HCT116 (cell line): ENCODE data around the gene SH3TC1. TPM values are rescaled to one million over a fixed set of nuclear protein-coding genes. Genes with fewer than 3 reads are reported as not detected.

ENCODE experiments used
- ATAC-seq: fragments of 200-7000 bp; cut with Tn5 transposase; 2 replicates; pipeline ENCODE4 v1.9.1; 2020; ENCODE audit warnings: mild to moderate bottlenecking, moderate library complexity
- BruUV-seq: library from RNA; stranded (reverse); fragments of 400-500 nt; replicated peaks from 2 replicates; lab custom pipeline; 2021; lab: Mats Ljungman, UMichigan
- CTCF ChIA-PET: fragments of 300-600 bp; sonication (Branson Sonifier 250); formaldehyde crosslinking; loops from one replicate; lab custom pipeline; 2021; ENCODE audit warnings: antibody characterized with exemption; lab: Charles Lee
- POLR2A ChIA-PET: fragments of 300-600, 350-600 bp; sonication (Branson Sonifier 250); formaldehyde crosslinking; loops from one replicate; lab custom pipeline; 2021; ENCODE audit warnings: antibody characterized with exemption; lab: Charles Lee
- RAD21 ChIA-PET, 2 experiments: fragments of 300-600 bp; sonication (Branson Sonifier 250); formaldehyde crosslinking; loops; one replicate each; lab custom pipeline; 2023; ENCODE audit warnings: low total read pairs in 2 of 2; ENCODE audit not compliant: uncharacterized antibody in 2 of 2, unreplicated experiment in 2 of 2, low non-redundant PET in 1 of 2; lab: Charles Lee
- DNase-seq: peaks from one replicate; pipeline ENCODE4 v3.0.0-alpha.2; 2010; ENCODE audit warnings: low read depth, low spot score
- H2AFZ ChIP-seq: fragments of 200-600 bp; shearing (Covaris generic), sonication (generic); 2 replicates; pipeline ENCODE4 v1.6.1; 2017; ENCODE audit warnings: low read depth, mixed run types, mixed read lengths, antibody characterized with exemption, low read length; ENCODE audit not compliant: poor library complexity, severe bottlenecking
- H3K27ac ChIP-seq: 2 replicates; pipeline ENCODE4 v1.5.1; 2012; ENCODE audit warnings: low read depth, low read length
- H3K27me3 ChIP-seq: fragments of 200-600 bp; sonication (generic); 2 replicates; pipeline ENCODE4 v1.6.1; 2016; ENCODE audit warnings: mixed run types, low read length, mixed read lengths; ENCODE audit not compliant: insufficient read depth
- H3K36me3 ChIP-seq, 2 experiments: fragments of 200-500 bp in 1 of 2; fragments of 200-600 bp in 1 of 2; sonication (Bioruptor generic) in 1 of 2; sonication (generic) in 1 of 2; 2 replicates each; pipeline versions ENCODE4 v1.5.1 to v1.6.1; 2014 to 2016; ENCODE audit warnings: low read length in 2 of 2, inconsistent platforms in 1 of 2, mixed read lengths in 1 of 2, mixed run types in 1 of 2; ENCODE audit not compliant: insufficient read depth in 2 of 2, control insufficient read depth in 1 of 2
- H3K4me1 ChIP-seq, 2 experiments: fragments of 200-600 bp in 1 of 2; sonication (generic) in 1 of 2; 2 replicates each; pipeline versions ENCODE4 v1.5.1 to v1.6.1; 2012 to 2017; ENCODE audit warnings: low read length in 2 of 2, inconsistent platforms in 1 of 2, mild to moderate bottlenecking in 1 of 2, mixed read lengths in 1 of 2, mixed run types in 1 of 2, moderate library complexity in 1 of 2; ENCODE audit not compliant: insufficient read depth in 2 of 2, control insufficient read depth in 1 of 2
- H3K4me2 ChIP-seq: fragments of 200-600 bp; sonication (generic); 2 replicates; pipeline ENCODE4 v1.6.1; 2017; ENCODE audit warnings: mixed run types, low read length, mixed read lengths
- H3K4me3 ChIP-seq, 2 experiments: fragments of 200-600 bp in 1 of 2; sonication (generic) in 1 of 2; replicated peaks in 1 of 2; 2 replicates each; pipeline ENCODE4 v1.5.1; 2011 to 2016; ENCODE audit warnings: low read length in 2 of 2, control low read depth in 1 of 2, low read depth in 1 of 2, mild to moderate bottlenecking in 1 of 2, mixed read lengths in 1 of 2, mixed run types in 1 of 2
- H3K79me2 ChIP-seq: fragments of 200-600 bp; sonication (generic); 2 replicates; pipeline ENCODE4 v1.6.1; 2017; ENCODE audit warnings: mild to moderate bottlenecking, mixed run types, low read length, moderate library complexity, mixed read lengths; ENCODE audit not compliant: insufficient read depth
- H3K9ac ChIP-seq: fragments of 200-600 bp; sonication (generic); 2 replicates; pipeline ENCODE4 v1.6.1; 2016; ENCODE audit warnings: low read length, mixed read lengths
- H3K9me2 ChIP-seq: fragments of 200-600 bp; sonication (generic), shearing (Covaris generic); 2 replicates; pipeline ENCODE4 v1.6.1; 2017; ENCODE audit warnings: mixed run types, mild to moderate bottlenecking, moderate library complexity; ENCODE audit not compliant: insufficient read depth
- H3K9me3 ChIP-seq, 2 experiments: fragments of 200-500 bp in 1 of 2; fragments of 200-600 bp in 1 of 2; sonication (Bioruptor generic) in 1 of 2; sonication (generic) in 1 of 2; 2 replicates each; pipeline ENCODE4 v1.6.1; 2014 to 2017; ENCODE audit warnings: low read length in 2 of 2, mixed read lengths in 2 of 2, inconsistent platforms in 1 of 2, low read depth in 1 of 2, mild to moderate bottlenecking in 1 of 2, mixed run types in 1 of 2, moderate library complexity in 1 of 2; ENCODE audit not compliant: control insufficient read depth in 1 of 2, insufficient read depth in 1 of 2
- H4K20me1 ChIP-seq: fragments of 200-600 bp; sonication (generic), shearing (Covaris generic); 2 replicates; pipeline ENCODE4 v1.6.1; 2017; ENCODE audit warnings: mixed run types, mild to moderate bottlenecking, moderate library complexity; ENCODE audit not compliant: insufficient read depth
- EGR1 ChIP-seq: IDR thresholded peaks from 2 replicates; pipeline ENCODE4 v1.6.1; 2012; ENCODE audit warnings: low read depth
- EZH2phosphoT487 ChIP-seq: fragments of 200-600 bp; IDR thresholded peaks from 2 replicates; pipeline ENCODE4 v1.6.1; 2018; ENCODE audit warnings: antibody characterized with exemption, borderline replicate concordance
- MAX ChIP-seq: IDR thresholded peaks from 2 replicates; pipeline ENCODE4 v1.6.1; 2012
- REST ChIP-seq: IDR thresholded peaks from 2 replicates; pipeline ENCODE4 v1.6.1; 2012; ENCODE audit warnings: low read depth
- SP1 ChIP-seq: IDR thresholded peaks from 2 replicates; pipeline ENCODE4 v1.6.1; 2012; ENCODE audit warnings: low read depth
- ZNF274 ChIP-seq: fragments of 200-500 bp; sonication (Bioruptor generic); IDR thresholded peaks from 2 replicates; pipeline ENCODE4 v1.6.1; 2014; ENCODE audit warnings: mild to moderate bottlenecking, low read depth, low read length, inconsistent platforms
- intact Hi-C: fragments of 100-400 bp; cut with micrococcal nuclease; formaldehyde crosslinking; loops from 2 replicates; pipeline ENCODE4 v1.10.0; 2022
- total RNA-seq: library from RNA; stranded (reverse); gene quantifications from one replicate; pipeline ENCODE4 v1.2.1, GENCODE V29; 2021; ENCODE audit not compliant: unreplicated experiment

Gene SH3TC1
- total RNA-seq, 1 experiment from 2014 or later: 12.5 TPM

GRCh38 chr4:8174970-8175369 is 24.1 kb upstream of the SH3TC1 start (continued):
- TF ChIP-seq REST (no peak), EGR1 (no peak), ZNF274 (no peak), MAX (no peak), EZH2phosphoT487 (no peak)
- TF ChIP-seq, all 23 proteins: peak for 0

GRCh38 chr4:8175686-8176085 is 23.4 kb upstream of the SH3TC1 start:
- Histone ChIP-seq H3K9ac (no peak overlapping the region), H3K9me3 (no peaks in the 10 kb centered on the region), H3K9me2 (no peaks in the 10 kb centered on the region), H3K27ac (no peak overlapping the region), H3K27me3 (0 out of 2 replicates have a peak, but pooled peaks cover 5% of the 10 kb centered on the region), H3K79me2 (no peaks in the 10 kb centered on the region), H3K4me2 (no peak overlapping the region), H4K20me1 (no peaks in the 10 kb centered on the region), H3K4me1 (peaks cover 0 to 14% of the 10 kb centered on the region in 2 experiments; a peak in 1 of 4 replicates), H3K36me3 (no peaks in the 10 kb centered on the region), H3K4me3 (no peak overlapping the region), H2AFZ (no peak overlapping the region)
- intact Hi-C loops: loop anchor here (2.0 kb wide), 2 partner anchors 63 to 227 kb away; no protein-coding TSS in a partner anchor
- DNase-seq (no peak), ATAC-seq (no peak)
- TF ChIP-seq SP1: no peak
- BruUV-seq: no TSS peak
- ChIA-PET RAD21 (interaction anchor here in 1 of 2 experiments (1.5 kb wide), 1 partner anchor 11 kb away, joined by 3 read pairs; no protein-coding TSS in a partner anchor), POLR2A (interaction anchor here (1.8 kb wide), 1 partner anchor 17 kb away, joined by 5 read pairs; the partner anchor contains the start of gene ABLIM2), CTCF (interaction anchor here (1.6 to 1.7 kb wide), 4 partner anchors 8 to 227 kb away, joined by 8 to 36 read pairs (median 12); partner anchors contain the start of gene SH3TC1)
